Spleen (tissue), 11 donors: ENCODE data around the gene ADARB2. TPM values are rescaled to one million over a fixed set of nuclear protein-coding genes. Genes with fewer than 3 reads are reported as not detected.
"Not testable (repeated sequence)": the region's sequence is repeated elsewhere in the genome, so short reads cannot be mapped to it uniquely, and the experiment has no call there.

ENCODE experiments used
- DNase-seq: peaks from one replicate; pipeline ENCODE4 v3.0.0-alpha.2; 2020
- H3K27ac ChIP-seq, 8 donors: fragments of 200-600 bp; sonication (generic) in 7 of 8; 1 replicate in 4 of 8; 2 replicates in 4 of 8; pipeline versions ENCODE4 v1.5.0 to v1.8.0; 2016 to 2021; ENCODE audit warnings: inconsistent platforms in 4 of 8, mild to moderate bottlenecking in 4 of 8, moderate library complexity in 1 of 8
- H3K27me3 ChIP-seq, 7 donors: fragments of 200-600 bp; sonication (generic) in 6 of 7; replicated peaks in 1 of 7; 1 replicate in 4 of 7; 2 replicates in 3 of 7; pipeline versions ENCODE4 v1.5.0 to v1.8.0; 2016 to 2021; ENCODE audit warnings: inconsistent platforms in 3 of 7, mild to moderate bottlenecking in 1 of 7
- H3K36me3 ChIP-seq, 6 donors: fragments of 200-600 bp; sonication (generic) in 5 of 6; 1 replicate in 4 of 6; 2 replicates in 2 of 6; pipeline versions ENCODE4 v1.5.0 to v1.8.0; 2016 to 2021; ENCODE audit warnings: inconsistent platforms in 2 of 6
- H3K4me1 ChIP-seq, 6 donors: fragments of 200-600 bp; sonication (generic) in 5 of 6; 1 replicate in 3 of 6; 2 replicates in 3 of 6; pipeline versions ENCODE4 v1.5.0 to v1.8.0; 2016 to 2021; ENCODE audit warnings: inconsistent platforms in 3 of 6
- H3K4me3 ChIP-seq, 8 donors: fragments of 200-600 bp; sonication (generic) in 7 of 8; 1 replicate in 4 of 8; 2 replicates in 4 of 8; pipeline versions ENCODE4 v1.5.0 to v1.8.0; 2016 to 2021; ENCODE audit warnings: inconsistent platforms in 4 of 8, mild to moderate bottlenecking in 4 of 8, moderate library complexity in 2 of 8
- H3K9me3 ChIP-seq, 8 donors: fragments of 200-600 bp; sonication (generic) in 7 of 8; 1 replicate in 4 of 8; 2 replicates in 4 of 8; pipeline versions ENCODE4 v1.5.0 to v1.8.0; 2016 to 2021; ENCODE audit warnings: inconsistent platforms in 4 of 8
- POLR2A ChIP-seq, 3 donors: fragments of 450-650 bp; IDR thresholded peaks; one replicate each; pipeline ENCODE4 v1.5.1; 2017; ENCODE audit warnings: antibody characterized with exemption in 3 of 3, mild to moderate bottlenecking in 1 of 3
- POLR2AphosphoS5 ChIP-seq, 3 donors: sonication (generic); formaldehyde crosslinking; IDR thresholded peaks; one replicate each; pipeline ENCODE4 v1.5.1; 2017; ENCODE audit warnings: antibody characterized with exemption in 3 of 3
- WGBS, 5 donors: extraction: QIAGEN DNeasy Blood & Tissue Kit in 3 of 5; methylation state at CpG; one replicate each; pipeline versions ENCODE4 v1.1.5 to v1.1.7; 2013 to 2018; 5-methylcytosine and 5-hydroxymethylcytosine counted together
- intact Hi-C: fragments of 100-400 bp; cut with DNase I; formaldehyde crosslinking; loops from one replicate; pipeline ENCODE4 v1.15.0; 2023; ENCODE audit warnings: low total_unique reads
- polyA plus RNA-seq, 3 donors: library from polyadenylated mRNA; stranded (reverse); fragments of 200-250 nt; gene quantifications; one replicate each; pipeline ENCODE4 v1.2.1, GENCODE V29; 2013
- total RNA-seq, 7 donors: library from RNA; depleted of rRNA in 3 of 7; stranded (reverse); fragments of >200 nt in 3 of 7; fragmentation: NEBNext Ultra II Directional in 4 of 7; extraction: Animal tissue kit (Norgen Biotek cat#: 25700) in 4 of 7; gene quantifications; one replicate each; pipeline versions ENCODE4 v1.1.0 to v1.2.1, GENCODE V29; 2016 to 2021
- TF ChIP-seq, protein P1 (sequence below), 11 experiments: fragments of 200-600 bp in 7 of 11; fragments of 450-650 bp in 4 of 11; sonication (generic) in 4 of 11; IDR thresholded peaks in 8 of 11; conservative IDR thresholded peaks in 3 of 11; 1 replicate in 7 of 11; 2 replicates in 4 of 11; pipeline versions ENCODE4 v1.4.0 to v1.8.0; 2016 to 2021; ENCODE audit warnings: antibody characterized with exemption in 11 of 11, inconsistent platforms in 4 of 11, mild to moderate bottlenecking in 1 of 11
- donor health status: healthy with polysubstance abuse.
- donor health status: DM: no; HTN: no; CAD: no; lungs with moderate emphysema.
- donor health status: DM: no; HTN: no; CAD: no.
- donor health status: Bipolar disorder and iron deficiency.
- donor health status: healthy.
- donor health status: DM: no; HTN: no; CAD: no.
- donor health status: DM: yes; HTN: yes; CAD: no.

ADARB2 gene
- total and polyA plus RNA-seq, 10 donors = 0.05 to 8.1 (median 0.96) TPM

DNA sequence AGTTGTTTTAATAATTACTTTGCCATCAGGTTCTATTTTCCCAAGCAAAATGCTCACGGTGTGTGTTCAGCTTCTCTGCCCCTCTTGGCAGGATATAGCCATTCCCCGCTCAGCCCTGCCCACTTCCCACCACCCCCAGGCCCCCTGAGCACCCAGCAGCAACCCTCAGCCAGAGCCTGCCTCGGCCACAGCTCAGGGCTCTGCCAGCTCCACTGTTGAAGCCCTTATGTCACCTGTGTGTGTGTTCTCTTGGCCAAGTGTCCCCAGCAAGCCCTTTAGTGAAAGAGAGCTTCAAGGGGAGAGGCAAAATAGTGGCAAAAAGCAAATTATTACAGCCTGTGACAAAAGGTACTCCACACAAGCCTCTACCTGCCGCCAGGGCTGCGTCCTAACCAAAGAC, 275.3 kb downstream of the ADARB2 start:
- H3K9me3 ChIP-seq = no peaks in the 10 kb centered on the region
- H3K4me1 ChIP-seq = peaks cover 0 to 10% (median 0%) of the 10 kb centered on the region in 6 donors
- WGBS, 5 donors = 67 to 79% (median 73%) methylated on average over 5 of the region's 5 CpGs
- H3K4me3 ChIP-seq = no peak overlapping the region
- TF ChIP-seq POLR2A (IDR thresholded peaks at IDR 0.05) (no peak), POLR2AphosphoS5 (IDR thresholded peaks at IDR 0.05) (no peak)
- TF ChIP-seq, protein P1, sequence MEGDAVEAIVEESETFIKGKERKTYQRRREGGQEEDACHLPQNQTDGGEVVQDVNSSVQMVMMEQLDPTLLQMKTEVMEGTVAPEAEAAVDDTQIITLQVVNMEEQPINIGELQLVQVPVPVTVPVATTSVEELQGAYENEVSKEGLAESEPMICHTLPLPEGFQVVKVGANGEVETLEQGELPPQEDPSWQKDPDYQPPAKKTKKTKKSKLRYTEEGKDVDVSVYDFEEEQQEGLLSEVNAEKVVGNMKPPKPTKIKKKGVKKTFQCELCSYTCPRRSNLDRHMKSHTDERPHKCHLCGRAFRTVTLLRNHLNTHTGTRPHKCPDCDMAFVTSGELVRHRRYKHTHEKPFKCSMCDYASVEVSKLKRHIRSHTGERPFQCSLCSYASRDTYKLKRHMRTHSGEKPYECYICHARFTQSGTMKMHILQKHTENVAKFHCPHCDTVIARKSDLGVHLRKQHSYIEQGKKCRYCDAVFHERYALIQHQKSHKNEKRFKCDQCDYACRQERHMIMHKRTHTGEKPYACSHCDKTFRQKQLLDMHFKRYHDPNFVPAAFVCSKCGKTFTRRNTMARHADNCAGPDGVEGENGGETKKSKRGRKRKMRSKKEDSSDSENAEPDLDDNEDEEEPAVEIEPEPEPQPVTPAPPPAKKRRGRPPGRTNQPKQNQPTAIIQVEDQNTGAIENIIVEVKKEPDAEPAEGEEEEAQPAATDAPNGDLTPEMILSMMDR (IDR thresholded peaks at IDR 0.05 in 8 of 11, conservative IDR thresholded peaks at IDR 0.05 in 3 of 11) = no peak
- peaks cover 0 to 22% (median 0%) of the 10 kb centered on the region in 7 donors for H3K27me3 ChIP-seq
- H3K36me3 ChIP-seq = no peaks in the 10 kb centered on the region
- peak; percentile 61 for DNase-seq
- intact Hi-C loops = no loop called here
- H3K27ac ChIP-seq = no peak overlapping the region

DNA sequence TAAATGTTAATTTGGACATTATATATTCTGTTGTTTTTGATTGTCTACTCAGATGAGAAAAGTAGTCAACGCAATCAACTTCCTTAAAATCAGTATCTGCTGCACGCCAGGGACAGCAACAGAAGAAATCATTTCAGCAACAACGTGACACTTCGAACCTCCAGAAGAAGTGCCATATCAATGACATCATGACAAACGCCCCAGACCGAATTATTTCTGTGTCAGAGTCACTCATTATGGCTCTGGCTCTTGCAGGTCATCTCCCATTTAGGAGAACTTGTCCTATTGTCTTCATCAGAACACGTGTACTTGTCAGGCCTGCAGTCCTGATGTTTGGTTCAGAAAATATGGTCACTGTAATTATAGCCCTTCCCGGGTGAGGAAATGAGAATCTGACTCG, 276.3 kb downstream of the ADARB2 start:
- Histone ChIP-seq H3K9me3 (no peaks in the 10 kb centered on the region), H3K36me3 (no peaks in the 10 kb centered on the region), H3K27me3 (peaks cover 0 to 20% (median 0%) of the 10 kb centered on the region in 7 donors), H3K27ac (no peak overlapping the region), H3K4me1 (peaks cover 0 to 5% (median 0%) of the 10 kb centered on the region in 6 donors), H3K4me3 (no peak overlapping the region)
- TF ChIP-seq POLR2AphosphoS5 (IDR thresholded peaks at IDR 0.05) (no peak), POLR2A (IDR thresholded peaks at IDR 0.05) (no peak)
- TF ChIP-seq, protein P1 (IDR thresholded peaks at IDR 0.05 in 8 of 11, conservative IDR thresholded peaks at IDR 0.05 in 3 of 11) = no peak
- no peak for DNase-seq
- WGBS, 5 donors = 55 to 64% (median 61%) methylated on average over 9 of the region's 9 CpGs
- intact Hi-C loops = no loop called here

DNA sequence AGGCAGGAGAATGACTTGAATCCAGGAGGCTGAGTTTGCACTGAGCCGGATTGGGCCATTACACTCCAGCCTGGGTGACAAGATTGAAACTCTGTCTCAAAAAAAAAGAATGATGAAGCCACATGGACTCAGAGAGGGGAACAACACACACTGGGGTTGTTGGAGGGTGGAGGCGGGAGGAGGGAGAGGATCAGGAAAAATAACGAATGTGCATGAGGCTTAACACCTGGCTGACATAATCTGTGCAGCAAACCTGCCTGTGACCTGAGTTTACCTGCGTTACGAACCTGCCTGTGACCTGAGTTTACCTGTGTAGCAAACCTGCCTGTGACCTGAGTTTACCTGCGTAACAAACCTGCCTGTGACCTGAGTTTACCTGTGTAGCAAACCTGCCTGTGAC, 277.7 kb downstream of the ADARB2 start:
- peaks cover 0 to 11% (median 0%) of the 10 kb centered on the region in 7 donors for H3K27me3 ChIP-seq
- DNase-seq, H3K27ac ChIP-seq, H3K9me3 ChIP-seq, H3K36me3 ChIP-seq, intact Hi-C loops, H3K4me3 ChIP-seq: not testable (repeated sequence)
- H3K4me1 ChIP-seq = peaks cover 0 to 11% (median 1%) of the 10 kb centered on the region in 6 donors
- WGBS, 5 donors = 74 to 92% (median 87%) methylated on average over 6 of the region's 6 CpGs

DNA sequence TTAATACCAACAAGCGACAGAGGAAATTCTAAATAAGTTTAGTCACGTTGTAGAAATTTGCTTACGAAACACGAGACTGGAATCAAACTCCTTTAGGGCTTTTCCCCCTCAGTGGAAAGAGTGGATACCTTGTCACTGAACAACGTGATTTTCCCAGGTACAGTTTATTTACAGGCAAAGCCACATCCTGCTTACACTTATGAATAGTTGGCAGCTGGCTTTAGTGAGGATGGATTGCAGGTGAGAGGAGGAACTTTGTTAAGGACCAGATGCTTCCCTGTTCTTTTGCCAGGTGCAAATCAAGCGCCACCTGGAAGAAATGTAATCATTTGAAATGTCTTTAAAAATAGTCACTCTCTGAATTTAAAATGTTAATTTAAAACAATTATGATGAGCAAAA, 282.4 kb downstream of the ADARB2 start:
- peaks cover 0 to 25% (median 0%) of the 10 kb centered on the region in 7 donors for H3K27me3 ChIP-seq
- no peak overlapping the region for H3K4me3 ChIP-seq
- H3K9me3 ChIP-seq = peaks cover 0 to 5% (median 0%) of the 10 kb centered on the region in 8 donors
- no peak for DNase-seq
- peak overlapping the region in 5 of 8 donors; percentile 20 to 68 (median 46) for H3K27ac ChIP-seq
- 56 to 69% (median 66%) methylated on average over 6 of the region's 6 CpGs for WGBS, 5 donors
- no peaks in the 10 kb centered on the region for H3K36me3 ChIP-seq
- H3K4me1 ChIP-seq = peaks cover 0 to 12% (median 0%) of the 10 kb centered on the region in 6 donors
- TF ChIP-seq, protein P1 (IDR thresholded peaks at IDR 0.05 in 8 of 11, conservative IDR thresholded peaks at IDR 0.05 in 3 of 11) = no peak
- no peak for TF ChIP-seq POLR2A (IDR thresholded peaks at IDR 0.05)
- TF ChIP-seq POLR2AphosphoS5 (IDR thresholded peaks at IDR 0.05) = no peak
- intact Hi-C loops = no loop called here
